ENCODE data around the gene SLC34A1. TPM values are rescaled to one million over a fixed set of nuclear protein-coding genes. Genes with fewer than 3 reads are reported as not detected.

The SLC34A1 gene
- total and polyA plus RNA-seq, 2 of the 13 experiments (the other 11 are each of a cell fraction or from before 2014, with no cell fraction given): 0.03 to 0.20 TPM

DNA sequence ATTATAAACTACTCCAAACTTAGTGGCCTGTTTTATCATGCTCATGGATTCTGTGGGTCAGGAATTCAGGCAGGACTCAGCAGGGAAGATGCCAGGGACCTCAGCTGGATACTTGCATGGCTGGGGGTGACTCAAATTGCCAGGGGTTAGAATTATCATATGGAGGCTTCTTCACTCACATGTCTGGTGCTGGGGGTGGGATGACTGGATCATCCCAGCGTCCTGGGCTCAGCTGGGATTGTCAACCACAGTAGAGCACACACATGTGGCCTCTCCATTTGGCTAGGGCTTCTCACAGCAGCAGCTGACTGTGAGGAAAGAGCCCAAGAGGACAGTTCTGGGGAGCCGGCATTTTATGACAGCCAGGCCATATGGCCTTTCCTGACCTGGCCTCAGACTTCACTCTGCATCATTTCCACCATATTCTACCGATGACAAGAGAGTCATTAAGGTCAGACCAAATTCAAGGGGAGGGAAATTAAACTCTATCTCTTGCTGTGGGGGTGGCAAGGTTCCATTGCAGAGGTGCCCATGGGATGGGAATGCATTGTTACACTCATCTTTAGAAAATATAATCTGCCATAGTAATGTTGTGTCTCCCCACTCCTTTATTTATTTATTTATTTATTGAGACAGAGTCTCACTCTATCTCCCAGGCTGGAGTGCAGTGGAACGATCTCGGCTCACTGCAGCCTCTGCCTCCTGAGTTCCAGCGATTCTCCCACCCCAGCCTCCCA lies 37.0 kb downstream of the SLC34A1 start:
- Histone ChIP-seq H3K27ac (ENCODE audit: extremely low read length, insufficient read depth, low read length) (no peak overlapping the region), H3K9me3 (ENCODE audit: low read length) (no peaks in the 10 kb centered on the region), H3K36me3 (replicated peaks in 1 of 2; ENCODE audit: control insufficient read depth in 1 of 2, insufficient read depth in 2 of 2, low read length in 2 of 2) (no peaks in the 10 kb centered on the region), H4K20me1 (ENCODE audit: insufficient read depth, low read length) (no peaks in the 10 kb centered on the region), H3K79me2 (ENCODE audit: insufficient read depth, low read length) (no peaks in the 10 kb centered on the region), H3K4me2 (ENCODE audit: low read depth, low read length) (no peak overlapping the region), H3K4me1 (ENCODE audit: insufficient read depth, low read length) (peaks cover 40% of the 10 kb centered on the region), H3K27me3 (ENCODE audit: control insufficient read depth in 1 of 2, insufficient read depth in 2 of 2, low read length in 2 of 2) (peaks cover 0 to 19% of the 10 kb centered on the region in 2 experiments; a peak in 2 of 5 replicates), H2AFZ (ENCODE audit: low read length) (no peak overlapping the region), H3K4me3 (replicated peaks in 1 of 3; ENCODE audit: insufficient read depth in 1 of 3, low read depth in 2 of 3, low read length in 3 of 3) (no peak overlapping the region), H3K9ac (ENCODE audit: insufficient read depth, low read depth, low read length) (no peak overlapping the region)
- BruUV-seq (replicated peaks): no TSS peak
- no peak for FAIRE-seq
- no peak for ATAC-seq
- intact Hi-C loops (cut with micrococcal nuclease; ENCODE audit: unreplicated experiment): no loop called here
- 39% methylated on average over 6 of the region's 6 CpGs for WGBS (ENCODE audit: low lambda C conversion rate)
- in situ Hi-C loops (cut with HindIII; ENCODE audit: extremely low pct_ligation_motif_present, low pct_unique_long_range_greater_than_20kb): no loop called here
- TF ChIP-seq ZNF703 (CRISPR knock-in tag; IDR thresholded peaks at IDR 0.05; ENCODE audit: borderline replicate concordance) (no peak), ZZZ3 (CRISPR knock-in tag; IDR thresholded peaks at IDR 0.05; ENCODE audit: borderline replicate concordance) (no peak), KDM5B (CRISPR knock-in tag; IDR thresholded peaks at IDR 0.05; ENCODE audit: borderline replicate concordance) (no peak), ZNF431 (CRISPR knock-in tag; IDR thresholded peaks at IDR 0.05; ENCODE audit: borderline replicate concordance, low read depth) (no peak), MAF1 (CRISPR knock-in tag; IDR thresholded peaks at IDR 0.05; ENCODE audit: borderline replicate concordance) (no peak), KLF16 (CRISPR knock-in tag; IDR thresholded peaks at IDR 0.05) (no peak), ZNF558 (CRISPR knock-in tag; IDR thresholded peaks at IDR 0.05; ENCODE audit: borderline replicate concordance) (no peak), SP5 (CRISPR knock-in tag; IDR thresholded peaks at IDR 0.05; ENCODE audit: borderline replicate concordance, low read depth) (no peak), ZNF552 (CRISPR knock-in tag; IDR thresholded peaks at IDR 0.05; ENCODE audit: borderline replicate concordance) (no peak), ZNF672 (CRISPR knock-in tag; IDR thresholded peaks at IDR 0.05) (no peak), XBP1 (CRISPR knock-in tag; IDR thresholded peaks at IDR 0.05) (no peak)
- TF ChIP-seq, protein P1, sequence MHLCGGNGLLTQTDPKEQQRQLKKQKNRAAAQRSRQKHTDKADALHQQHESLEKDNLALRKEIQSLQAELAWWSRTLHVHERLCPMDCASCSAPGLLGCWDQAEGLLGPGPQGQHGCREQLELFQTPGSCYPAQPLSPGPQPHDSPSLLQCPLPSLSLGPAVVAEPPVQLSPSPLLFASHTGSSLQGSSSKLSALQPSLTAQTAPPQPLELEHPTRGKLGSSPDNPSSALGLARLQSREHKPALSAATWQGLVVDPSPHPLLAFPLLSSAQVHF (CRISPR knock-in tag; IDR thresholded peaks at IDR 0.05): no peak
- TF ChIP-seq, protein P2, sequence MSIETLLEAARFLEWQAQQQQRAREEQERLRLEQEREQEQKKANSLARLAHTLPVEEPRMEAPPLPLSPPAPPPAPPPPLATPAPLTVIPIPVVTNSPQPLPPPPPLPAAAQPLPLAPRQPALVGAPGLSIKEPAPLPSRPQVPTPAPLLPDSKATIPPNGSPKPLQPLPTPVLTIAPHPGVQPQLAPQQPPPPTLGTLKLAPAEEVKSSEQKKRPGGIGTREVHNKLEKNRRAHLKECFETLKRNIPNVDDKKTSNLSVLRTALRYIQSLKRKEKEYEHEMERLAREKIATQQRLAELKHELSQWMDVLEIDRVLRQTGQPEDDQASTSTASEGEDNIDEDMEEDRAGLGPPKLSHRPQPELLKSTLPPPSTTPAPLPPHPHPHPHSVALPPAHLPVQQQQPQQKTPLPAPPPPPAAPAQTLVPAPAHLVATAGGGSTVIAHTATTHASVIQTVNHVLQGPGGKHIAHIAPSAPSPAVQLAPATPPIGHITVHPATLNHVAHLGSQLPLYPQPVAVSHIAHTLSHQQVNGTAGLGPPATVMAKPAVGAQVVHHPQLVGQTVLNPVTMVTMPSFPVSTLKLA (IDR thresholded peaks at IDR 0.05): no peak
- TF ChIP-seq, protein P3, sequence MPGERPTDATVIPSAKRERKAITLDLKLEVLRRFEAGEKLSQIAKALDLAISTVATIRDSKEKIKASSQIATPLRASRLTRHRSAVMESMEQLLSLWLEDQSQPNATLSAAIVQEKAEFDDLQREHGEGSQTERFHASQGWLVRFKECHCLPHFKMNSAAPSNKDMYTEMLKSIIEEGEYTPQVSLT (CRISPR knock-in tag; IDR thresholded peaks at IDR 0.05; ENCODE audit: borderline replicate concordance, low read depth): no peak
- TF ChIP-seq, protein P4, sequence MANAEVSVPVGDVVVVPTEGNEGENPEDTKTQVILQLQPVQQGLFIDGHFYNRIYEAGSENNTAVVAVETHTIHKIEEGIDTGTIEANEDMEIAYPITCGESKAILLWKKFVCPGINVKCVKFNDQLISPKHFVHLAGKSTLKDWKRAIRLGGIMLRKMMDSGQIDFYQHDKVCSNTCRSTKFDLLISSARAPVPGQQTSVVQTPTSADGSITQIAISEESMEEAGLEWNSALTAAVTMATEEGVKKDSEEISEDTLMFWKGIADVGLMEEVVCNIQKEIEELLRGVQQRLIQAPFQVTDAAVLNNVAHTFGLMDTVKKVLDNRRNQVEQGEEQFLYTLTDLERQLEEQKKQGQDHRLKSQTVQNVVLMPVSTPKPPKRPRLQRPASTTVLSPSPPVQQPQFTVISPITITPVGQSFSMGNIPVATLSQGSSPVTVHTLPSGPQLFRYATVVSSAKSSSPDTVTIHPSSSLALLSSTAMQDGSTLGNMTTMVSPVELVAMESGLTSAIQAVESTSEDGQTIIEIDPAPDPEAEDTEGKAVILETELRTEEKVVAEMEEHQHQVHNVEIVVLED (CRISPR knock-in tag; IDR thresholded peaks at IDR 0.05; ENCODE audit: borderline replicate concordance): no peak
- no peak for DNase-seq (ENCODE audit: low spot score)
- POLR2A ChIA-PET: interaction anchor here (0.8 kb wide), 1 partner anchor 27 kb away, joined by 3 read pairs; no protein-coding TSS in a partner anchor
- CTCF ChIA-PET (ENCODE audit: low intra/inter-chr PET ratio, low total read pairs): no interaction called here
